D721Med (cell line): Measurements from ENCODE around the gene NUP42.
"Not testable (repeated sequence)": the region's sequence is repeated elsewhere in the genome, so short reads cannot be mapped to it uniquely, and the experiment has no call there.

Source experiments
- DNase-seq: peaks from one replicate; pipeline ENCODE4 v3.0.0; 2011; ENCODE audit warnings: low spot score; ENCODE audit not compliant: insufficient read length
- FAIRE-seq: peaks from 2 replicates; lab custom pipeline; 2011; peaks lifted over from hg19 to GRCh38; lab: Jason Lieb, UNC
- CTCF ChIP-seq: IDR thresholded peaks from 2 replicates; pipeline ENCODE4 v1.5.1; 2012; ENCODE audit warnings: mild to moderate bottlenecking, control low read depth; ENCODE audit not compliant: insufficient read depth; ENCODE audit errors: missing control alignments

The NUP42 gene

DNA sequence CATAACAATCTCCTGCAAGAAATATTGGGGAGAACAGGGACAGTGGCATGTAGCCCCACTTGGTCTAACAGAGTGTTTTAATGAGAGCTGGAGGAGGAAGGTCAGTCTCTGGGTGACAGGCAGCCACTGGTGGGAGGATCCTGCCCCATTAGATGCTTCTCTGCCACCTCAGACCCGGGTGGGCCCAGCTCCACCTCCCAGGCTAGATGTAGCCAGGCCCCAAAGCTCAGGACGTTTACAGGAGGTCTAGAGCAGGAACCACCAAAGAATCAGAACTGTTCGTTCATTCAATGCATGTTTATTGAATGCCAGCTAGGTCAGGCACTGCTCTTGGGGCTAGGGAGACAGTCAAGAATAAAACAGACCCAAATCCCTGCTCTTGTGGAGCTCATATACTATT lies 36.3 kb downstream of the NUP42 start:
- no peak for DNase-seq
- no peak for FAIRE-seq
- TF ChIP-seq CTCF: no peak

DNA sequence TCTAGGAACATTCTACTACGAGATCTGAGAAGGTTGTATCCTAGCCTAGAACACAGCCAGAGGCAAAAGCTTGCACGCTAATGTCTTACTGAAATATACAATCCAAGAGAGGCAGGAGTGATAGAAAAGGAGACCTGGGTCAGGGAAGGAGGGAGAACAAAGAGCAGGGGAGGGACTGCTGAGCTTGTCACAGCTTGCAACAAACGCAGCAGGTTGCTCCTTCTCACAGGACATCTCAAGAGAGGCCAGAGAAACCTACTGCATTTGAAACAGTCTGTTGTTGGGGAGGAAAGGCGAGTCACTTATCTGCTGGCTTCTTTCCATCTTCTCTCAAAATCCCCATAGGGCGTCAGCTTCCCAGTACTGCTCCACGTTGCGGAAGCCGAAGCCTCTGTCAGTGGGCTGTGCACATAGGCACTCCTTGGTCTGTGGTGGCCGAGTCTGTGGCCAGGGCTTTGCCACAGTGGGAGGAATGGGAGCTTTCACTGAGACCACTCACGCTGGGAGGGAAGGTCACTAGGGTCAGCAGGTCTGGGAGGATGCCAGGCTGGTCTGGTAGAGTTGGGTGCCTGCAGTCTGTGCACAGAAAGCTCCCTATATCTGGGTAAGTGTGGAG lies 39.0 kb downstream of the NUP42 start:
- no peak for TF ChIP-seq CTCF
- FAIRE-seq (no peak), DNase-seq (no peak)

GRCh38 chr7:23222439-23223030 lies 40.7 kb downstream of the NUP42 start:
- no peak for FAIRE-seq
- no peak for TF ChIP-seq CTCF
- no peak for DNase-seq

DNA sequence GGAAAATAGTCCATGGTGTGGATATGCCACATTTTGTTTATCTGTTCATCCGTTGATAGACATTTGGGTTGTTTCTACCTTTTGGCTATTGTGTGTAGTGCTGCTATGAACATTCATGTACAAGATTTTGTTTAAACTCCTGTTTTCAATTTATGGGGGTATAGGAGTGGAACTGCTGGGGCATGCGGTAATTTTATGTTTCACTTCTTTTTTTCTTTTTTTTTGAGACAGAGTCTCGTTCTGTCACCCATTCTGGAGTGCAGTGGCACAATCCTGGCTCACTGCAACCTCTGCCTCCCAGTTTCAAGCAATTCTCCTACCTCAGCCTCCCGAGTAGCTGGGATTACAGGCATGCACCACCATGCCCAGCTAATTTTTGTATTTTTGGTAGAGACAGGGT lies 42.5 kb downstream of the NUP42 start:
- DNase-seq, FAIRE-seq: not testable (repeated sequence)

DNA sequence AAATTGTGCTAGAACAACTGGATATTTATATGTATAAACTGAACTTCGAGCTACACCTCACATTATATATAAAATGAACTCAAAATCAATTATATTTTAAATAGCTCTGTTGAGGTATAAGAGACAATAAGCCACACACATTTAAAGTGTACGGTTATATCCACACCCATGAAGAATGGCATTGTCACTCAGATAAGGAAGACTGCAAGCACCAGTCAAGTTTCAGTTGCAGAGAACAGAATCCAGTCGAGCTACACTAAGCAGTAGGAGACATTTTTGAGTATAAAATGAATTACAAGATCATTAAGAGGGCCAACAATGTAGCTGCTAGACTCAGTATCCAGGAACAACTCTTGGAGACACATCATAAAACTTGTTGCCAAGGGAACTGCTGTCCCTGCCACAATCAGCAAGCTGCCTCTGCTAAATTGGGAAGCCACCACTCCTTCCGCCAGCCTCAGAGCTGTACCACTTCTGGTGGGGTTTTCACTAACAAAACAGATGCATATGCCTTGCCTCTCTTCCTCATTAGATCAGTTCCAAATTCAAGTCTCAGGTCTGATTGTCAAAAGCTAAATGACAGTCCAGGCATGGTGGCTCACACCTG lies 45.1 kb downstream of the NUP42 start:
- DNase-seq (no peak), FAIRE-seq (no peak)
- TF ChIP-seq CTCF: no peak

GRCh38 chr7:23228412-23228811 lies 46.6 kb downstream of the NUP42 start:
- no peak for TF ChIP-seq CTCF
- DNase-seq: no peak
- no peak for FAIRE-seq

DNA sequence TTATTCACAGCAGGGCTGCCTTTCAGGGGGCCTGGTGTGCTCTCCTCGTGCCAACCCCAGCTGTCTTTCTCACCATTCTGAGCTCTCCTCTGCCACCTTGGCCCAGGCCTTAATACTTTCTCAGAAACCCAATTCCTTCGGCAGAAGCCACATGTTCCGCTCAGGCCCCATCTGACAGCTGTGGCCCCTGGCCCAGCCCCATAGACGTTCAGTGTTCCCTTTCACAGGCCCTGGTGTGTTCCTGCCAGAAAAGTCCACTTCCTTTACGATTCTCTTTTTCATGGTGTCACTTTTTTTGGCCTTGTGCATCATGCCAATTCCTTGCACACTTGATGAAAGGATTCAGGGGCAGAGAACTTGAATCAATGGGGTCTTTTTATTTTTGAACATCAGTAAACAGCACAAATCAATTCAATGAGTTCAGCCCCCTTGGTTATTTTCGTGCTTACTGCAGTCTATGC lies 48.8 kb downstream of the NUP42 start:
- no peak for TF ChIP-seq CTCF
- no peak for DNase-seq
- FAIRE-seq: no peak
